Bronchial epithelial cell (primary cell): ENCODE measurements around the gene ZC3HAV1. TPM values are rescaled to one million over a fixed set of nuclear protein-coding genes. Genes with fewer than 3 reads are reported as not detected.

ENCODE experiments used
- DNase-seq: peaks from one replicate; pipeline ENCODE4 v3.0.0-alpha.2; 2010; ENCODE audit warnings: low read depth
- FAIRE-seq: peaks from 2 replicates; lab custom pipeline; 2011; peaks lifted over from hg19 to GRCh38; lab: Jason Lieb, UNC
- H3K27me3 ChIP-seq: 2 replicates; pipeline ENCODE4 v1.5.1; 2011; ENCODE audit warnings: low read length; ENCODE audit not compliant: control insufficient read depth, insufficient read depth
- H3K36me3 ChIP-seq: 2 replicates; pipeline ENCODE4 v1.5.1; 2011; ENCODE audit warnings: low read length; ENCODE audit not compliant: control insufficient read depth, insufficient read depth
- H3K4me3 ChIP-seq: 2 replicates; pipeline ENCODE4 v1.5.1; 2011; ENCODE audit warnings: mild to moderate bottlenecking, low read depth, low read length, control low read depth
- total RNA-seq: library from RNA; depleted of rRNA; stranded (reverse); fragments of >200 nt; gene quantifications from 2 replicates; pipeline ENCODE4 v1.2.1, GENCODE V29; 2014
- TF ChIP-seq, protein P1 (sequence below): IDR thresholded peaks from 2 replicates; pipeline ENCODE4 v1.5.1; 2011; ENCODE audit warnings: mild to moderate bottlenecking, moderate library complexity, low read length, control low read depth, inconsistent platforms; ENCODE audit not compliant: insufficient read depth, severe bottlenecking

Gene ZC3HAV1
- total RNA-seq, 1 donor from 2014 or later, result 11.3 TPM

DNA sequence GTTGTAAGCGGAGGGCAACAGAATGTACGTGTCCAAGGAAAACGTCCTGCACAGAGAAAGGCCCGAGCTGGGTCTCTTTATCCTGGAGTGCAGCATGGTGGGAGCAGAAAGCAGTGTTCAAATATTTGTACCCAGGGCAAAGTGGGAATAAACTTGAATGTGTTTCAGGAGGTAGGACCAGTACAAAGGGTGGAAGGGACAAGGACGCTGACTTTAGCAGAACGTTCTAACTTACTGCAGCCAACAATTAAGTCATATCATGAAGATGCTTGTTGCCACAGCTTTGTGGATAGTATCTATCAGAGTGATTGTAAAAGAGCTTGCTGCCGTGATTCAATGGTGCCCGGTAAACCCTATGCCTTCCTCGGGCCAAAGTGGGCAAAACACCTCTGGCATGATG is 43.2 kb downstream of the ZC3HAV1 start:
- FAIRE-seq (no peak), DNase-seq (no peak)
- Histone ChIP-seq H3K27me3 (no peaks in the 10 kb centered on the region), H3K36me3 (peaks cover 20% of the 10 kb centered on the region), H3K4me3 (no peak overlapping the region)
- TF ChIP-seq, protein P1, sequence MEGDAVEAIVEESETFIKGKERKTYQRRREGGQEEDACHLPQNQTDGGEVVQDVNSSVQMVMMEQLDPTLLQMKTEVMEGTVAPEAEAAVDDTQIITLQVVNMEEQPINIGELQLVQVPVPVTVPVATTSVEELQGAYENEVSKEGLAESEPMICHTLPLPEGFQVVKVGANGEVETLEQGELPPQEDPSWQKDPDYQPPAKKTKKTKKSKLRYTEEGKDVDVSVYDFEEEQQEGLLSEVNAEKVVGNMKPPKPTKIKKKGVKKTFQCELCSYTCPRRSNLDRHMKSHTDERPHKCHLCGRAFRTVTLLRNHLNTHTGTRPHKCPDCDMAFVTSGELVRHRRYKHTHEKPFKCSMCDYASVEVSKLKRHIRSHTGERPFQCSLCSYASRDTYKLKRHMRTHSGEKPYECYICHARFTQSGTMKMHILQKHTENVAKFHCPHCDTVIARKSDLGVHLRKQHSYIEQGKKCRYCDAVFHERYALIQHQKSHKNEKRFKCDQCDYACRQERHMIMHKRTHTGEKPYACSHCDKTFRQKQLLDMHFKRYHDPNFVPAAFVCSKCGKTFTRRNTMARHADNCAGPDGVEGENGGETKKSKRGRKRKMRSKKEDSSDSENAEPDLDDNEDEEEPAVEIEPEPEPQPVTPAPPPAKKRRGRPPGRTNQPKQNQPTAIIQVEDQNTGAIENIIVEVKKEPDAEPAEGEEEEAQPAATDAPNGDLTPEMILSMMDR, result no peak

DNA sequence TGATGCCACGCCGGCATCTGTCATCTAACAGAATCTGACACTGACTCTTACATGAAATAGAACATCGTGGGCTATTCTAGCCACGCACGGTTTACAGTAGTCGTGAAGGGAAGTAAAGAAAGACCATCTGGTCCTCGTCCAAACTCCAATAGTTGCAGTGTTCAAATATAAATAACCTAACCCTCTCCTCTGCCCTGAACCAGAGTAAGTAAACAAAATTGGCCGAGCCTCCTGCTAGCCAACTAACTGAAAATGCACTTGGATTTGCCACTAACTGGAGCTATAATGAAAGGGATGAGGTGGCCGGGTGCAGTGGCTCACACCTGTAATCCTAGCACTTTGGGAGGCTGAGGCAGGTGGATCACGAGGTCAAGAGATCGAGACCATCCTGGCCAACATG is 44.2 kb downstream of the ZC3HAV1 start:
- FAIRE-seq, result no peak
- TF ChIP-seq, protein P1, result no peak
- peaks cover 22% of the 10 kb centered on the region for H3K36me3 ChIP-seq

DNA sequence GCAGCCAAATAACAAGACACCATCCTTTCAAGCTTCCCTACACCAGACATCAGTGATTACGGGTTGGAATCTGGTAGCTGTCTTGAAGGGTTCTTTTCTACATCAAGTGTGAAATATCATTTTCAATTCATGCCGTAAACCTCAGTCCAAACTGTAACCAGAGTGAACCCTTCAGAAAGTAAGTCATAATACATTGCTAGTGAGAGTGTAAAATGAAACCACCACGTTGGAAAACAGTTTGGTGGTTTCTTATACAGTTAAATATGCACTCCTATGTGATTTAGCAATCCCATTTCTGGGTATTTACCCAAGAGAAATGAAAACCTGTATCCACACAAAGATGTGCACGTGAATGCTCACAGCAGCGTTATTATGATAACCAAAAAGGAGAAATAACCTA is 48.1 kb downstream of the ZC3HAV1 start:
- no peak overlapping the region for H3K4me3 ChIP-seq
- DNase-seq (no peak), FAIRE-seq (no peak)
- H3K36me3 ChIP-seq, result peaks cover 22% of the 10 kb centered on the region
- TF ChIP-seq, protein P1, result no peak
- H3K27me3 ChIP-seq, result no peaks in the 10 kb centered on the region

More for the DNA sequence above, 44.2 kb downstream of the ZC3HAV1 start:
- DNase-seq, result no peak
- no peaks in the 10 kb centered on the region for H3K27me3 ChIP-seq
- no peak overlapping the region for H3K4me3 ChIP-seq

DNA sequence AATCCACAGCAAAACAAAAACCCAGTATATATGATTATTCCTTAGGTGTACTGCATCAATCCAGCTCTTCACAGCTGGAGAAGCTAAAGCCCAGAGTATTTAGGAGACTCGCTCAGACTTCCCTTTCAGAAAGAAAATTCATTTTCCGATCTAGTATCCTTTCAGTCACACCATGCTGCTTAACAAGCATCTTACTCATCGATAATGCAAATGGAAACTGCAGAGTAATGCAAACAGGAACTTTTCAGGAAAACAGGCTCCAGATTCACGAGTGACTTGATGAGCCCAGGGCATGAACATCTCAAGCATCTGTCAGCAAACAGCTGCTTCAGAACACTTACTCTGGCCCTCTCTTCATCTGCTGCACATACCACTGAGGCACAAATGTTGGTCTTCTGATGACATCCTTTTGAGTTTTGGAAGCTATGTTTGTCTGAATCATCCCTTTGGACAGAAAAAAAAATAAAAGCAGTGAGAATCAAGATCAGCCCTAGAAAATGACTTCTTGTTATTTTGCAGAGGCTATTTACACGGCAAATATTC is 48.8 kb downstream of the ZC3HAV1 start:
- no peak overlapping the region for H3K4me3 ChIP-seq
- TF ChIP-seq, protein P1, result no peak
- H3K27me3 ChIP-seq, result no peaks in the 10 kb centered on the region
- FAIRE-seq (no peak), DNase-seq (no peak)
- H3K36me3 ChIP-seq, result peaks cover 22% of the 10 kb centered on the region

DNA sequence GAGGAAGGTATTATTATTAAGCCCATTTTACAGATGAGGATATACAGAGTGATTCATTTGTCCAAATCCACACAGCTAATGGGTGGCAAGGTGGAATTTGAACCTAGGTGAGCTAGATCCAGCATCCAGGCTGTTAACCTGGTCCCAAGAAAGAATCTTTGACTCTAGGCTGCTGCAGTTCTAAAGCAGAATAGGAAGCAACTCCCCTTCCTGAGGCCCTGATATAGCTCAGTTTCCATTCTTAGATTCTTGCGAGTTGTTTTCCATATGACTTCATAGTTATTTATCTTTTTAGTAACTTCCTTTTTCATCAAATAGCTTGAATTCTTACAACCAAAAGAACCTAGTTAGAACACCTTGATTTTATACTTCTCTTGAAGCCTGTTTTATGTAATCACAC is 49.6 kb downstream of the ZC3HAV1 start:
- DNase-seq, result no peak
- no peak overlapping the region for H3K4me3 ChIP-seq
- TF ChIP-seq, protein P1, result no peak
- no peak for FAIRE-seq
- peaks cover 21% of the 10 kb centered on the region for H3K36me3 ChIP-seq
- H3K27me3 ChIP-seq, result no peaks in the 10 kb centered on the region

DNA sequence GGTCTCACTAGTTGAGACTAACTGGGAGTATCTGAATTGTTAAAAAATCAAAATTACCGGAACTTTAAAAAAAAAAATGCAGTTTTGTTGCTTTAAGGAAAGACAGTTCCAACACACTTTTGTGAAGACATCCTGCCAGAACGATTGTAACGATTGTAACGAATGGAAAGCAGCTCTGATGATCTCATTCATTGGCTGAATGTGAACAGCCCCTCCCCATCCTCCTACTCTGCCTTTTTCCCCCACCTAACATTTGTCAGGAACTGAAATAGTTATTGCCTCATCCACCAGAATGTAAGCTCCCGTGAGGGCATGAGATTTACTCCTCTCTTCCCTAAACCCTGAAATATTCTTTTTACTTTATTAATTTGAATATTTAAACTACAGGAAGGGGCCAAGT is 50.6 kb downstream of the ZC3HAV1 start:
- no peak overlapping the region for H3K4me3 ChIP-seq
- H3K27me3 ChIP-seq, result no peaks in the 10 kb centered on the region
- FAIRE-seq (no peak), DNase-seq (no peak)
- TF ChIP-seq, protein P1, result no peak
- H3K36me3 ChIP-seq, result peaks cover 18% of the 10 kb centered on the region
